ENCODE results near the gene PCP4. TPM values are rescaled to one million over a fixed set of nuclear protein-coding genes. Genes with fewer than 3 reads are reported as not detected.

Gene PCP4
- total RNA-seq, 4 donors from 2014 or later: 67.9 to 318 (median 238) TPM

DNA sequence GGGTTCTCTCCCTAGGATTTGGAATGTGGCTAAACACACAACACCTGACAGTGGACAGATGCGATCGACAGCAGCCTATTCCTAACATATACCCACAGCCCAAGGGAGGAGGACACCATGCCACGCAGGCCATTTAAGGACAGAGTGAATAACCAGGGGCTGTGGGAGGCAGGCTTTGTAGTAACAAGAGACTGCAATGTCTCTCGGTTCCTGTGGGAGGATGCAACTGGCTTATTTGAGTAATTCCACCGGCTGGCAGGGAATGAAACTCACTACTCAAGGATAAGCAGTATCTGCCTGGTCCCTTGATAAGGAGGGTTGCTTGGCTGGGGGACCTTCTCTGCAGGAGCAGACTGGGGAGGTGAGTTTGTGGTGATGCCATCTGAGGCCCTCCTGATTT is 109.6 kb downstream of the PCP4 start:
- Histone ChIP-seq H3K9me3 (no peaks in the 10 kb centered on the region), H3K4me1 (no peaks in the 10 kb centered on the region), H3K27ac (no peak overlapping the region), H3K4me3 (replicated peaks in 1 of 3) (no peak overlapping the region), H3K27me3 (no peaks in the 10 kb centered on the region), H3K36me3 (no peaks in the 10 kb centered on the region)
- TF ChIP-seq CTCF (IDR thresholded peaks at IDR 0.05) (no peak), POLR2A (IDR thresholded peaks at IDR 0.05) (no peak)
- 63 to 70% methylated on average over 5 of the region's 5 CpGs for WGBS, 2 donors
- no peak for DNase-seq
- intact Hi-C loops (cut with DNase I): no loop called here

Other genes with a start within 250 kb of the PCP4 start
- under 1 TPM in 3 of 4 donors, not detected in 1; 0.49 to 0.89 (median 0.63) TPM for gene IGSF5, start 122.3 kb upstream of the PCP4 start, total RNA-seq

Measured in thyroid gland (tissue), 4 donors.